ENCODE measurements around the gene HNRNPA0. TPM values are rescaled to one million over a fixed set of nuclear protein-coding genes. Genes with fewer than 3 reads are reported as not detected.
A peak's percentile ranks its signal among the peaks of the same experiment; 100 is the strongest.

The HNRNPA0 gene
- total RNA-seq, 1 experiment from 2014 or later = 13.0 TPM

DNA sequence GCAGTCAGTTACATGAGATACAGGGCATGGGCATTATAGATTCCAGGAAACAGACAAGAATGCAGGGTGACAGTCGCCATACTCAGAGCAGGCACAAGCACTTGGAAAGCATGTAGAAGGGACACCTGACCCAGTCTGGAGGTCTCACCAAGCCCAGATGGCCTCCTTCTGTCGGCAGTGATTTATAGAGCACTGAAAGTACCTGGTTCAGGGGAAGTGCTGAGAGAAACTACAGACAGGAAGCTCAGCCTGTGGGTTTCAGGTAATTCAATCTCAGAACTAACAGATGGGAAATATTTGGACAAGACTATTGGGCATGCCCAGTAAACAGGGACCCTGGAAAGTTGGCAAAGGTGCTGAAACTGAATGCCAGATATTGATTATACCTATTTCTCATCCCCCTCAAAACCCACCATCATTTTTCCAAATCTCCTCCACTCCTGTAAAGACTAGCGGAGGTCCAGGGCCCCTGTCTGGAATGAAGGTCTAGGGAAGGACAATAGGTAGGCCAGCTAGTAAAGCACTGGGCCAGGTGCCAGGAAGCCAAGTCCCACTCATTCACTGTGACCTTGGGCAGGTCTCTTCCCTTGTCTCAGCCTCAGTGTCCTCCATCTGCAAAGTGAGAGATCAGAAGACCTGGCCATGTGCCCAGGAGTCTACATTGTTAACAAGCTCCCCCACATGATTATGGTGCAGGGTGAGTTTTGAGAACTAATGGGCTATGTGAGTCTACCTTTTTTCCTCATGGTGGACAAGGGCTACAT, 45.2 kb downstream of the HNRNPA0 start:
- DNase-seq = no peak
- no peak for ATAC-seq
- intact Hi-C loops (cut with micrococcal nuclease) = no loop called here
- Histone ChIP-seq H3K9ac (ENCODE audit: low read length) (no peak overlapping the region), H3K4me3 (ENCODE audit: low read length) (no peak overlapping the region), H3K4me1 (ENCODE audit: insufficient read depth, low read length) (no peaks in the 10 kb centered on the region), H3K36me3 (ENCODE audit: low read depth, low read length) (no peaks in the 10 kb centered on the region), H3K27me3 (ENCODE audit: low read length) (no peaks in the 10 kb centered on the region), H3K9me3 (ENCODE audit: low read length) (no peaks in the 10 kb centered on the region), H3K79me2 (ENCODE audit: low read length) (no peaks in the 10 kb centered on the region), H3K4me2 (ENCODE audit: low read length) (no peak overlapping the region), H3F3A (ENCODE audit: low read length, unreplicated experiment) (no peaks in the 10 kb centered on the region), H3K27ac (ENCODE audit: low read length) (no peak overlapping the region), H4K20me1 (ENCODE audit: low read length) (no peaks in the 10 kb centered on the region), H3K9me2 (replicated peaks; ENCODE audit: low read length) (no peaks in the 10 kb centered on the region), H2AFZ (ENCODE audit: low read length) (no peak overlapping the region)
- POLR2A ChIA-PET (ENCODE audit: unreplicated experiment) = no interaction called here
- no TSS peak for BruUV-seq (replicated peaks)
- TF ChIP-seq EZH2 (IDR thresholded peaks at IDR 0.05; ENCODE audit: low read length, unreplicated experiment) (no peak), EZH2phosphoT487 (IDR thresholded peaks at IDR 0.05; ENCODE audit: borderline replicate concordance, low read length) (no peak)
- TF ChIP-seq, protein P1, sequence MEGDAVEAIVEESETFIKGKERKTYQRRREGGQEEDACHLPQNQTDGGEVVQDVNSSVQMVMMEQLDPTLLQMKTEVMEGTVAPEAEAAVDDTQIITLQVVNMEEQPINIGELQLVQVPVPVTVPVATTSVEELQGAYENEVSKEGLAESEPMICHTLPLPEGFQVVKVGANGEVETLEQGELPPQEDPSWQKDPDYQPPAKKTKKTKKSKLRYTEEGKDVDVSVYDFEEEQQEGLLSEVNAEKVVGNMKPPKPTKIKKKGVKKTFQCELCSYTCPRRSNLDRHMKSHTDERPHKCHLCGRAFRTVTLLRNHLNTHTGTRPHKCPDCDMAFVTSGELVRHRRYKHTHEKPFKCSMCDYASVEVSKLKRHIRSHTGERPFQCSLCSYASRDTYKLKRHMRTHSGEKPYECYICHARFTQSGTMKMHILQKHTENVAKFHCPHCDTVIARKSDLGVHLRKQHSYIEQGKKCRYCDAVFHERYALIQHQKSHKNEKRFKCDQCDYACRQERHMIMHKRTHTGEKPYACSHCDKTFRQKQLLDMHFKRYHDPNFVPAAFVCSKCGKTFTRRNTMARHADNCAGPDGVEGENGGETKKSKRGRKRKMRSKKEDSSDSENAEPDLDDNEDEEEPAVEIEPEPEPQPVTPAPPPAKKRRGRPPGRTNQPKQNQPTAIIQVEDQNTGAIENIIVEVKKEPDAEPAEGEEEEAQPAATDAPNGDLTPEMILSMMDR (conservative IDR thresholded peaks at IDR 0.05; ENCODE audit: low read depth, low read length) = no peak
- CTCF ChIA-PET = no interaction called here

DNA sequence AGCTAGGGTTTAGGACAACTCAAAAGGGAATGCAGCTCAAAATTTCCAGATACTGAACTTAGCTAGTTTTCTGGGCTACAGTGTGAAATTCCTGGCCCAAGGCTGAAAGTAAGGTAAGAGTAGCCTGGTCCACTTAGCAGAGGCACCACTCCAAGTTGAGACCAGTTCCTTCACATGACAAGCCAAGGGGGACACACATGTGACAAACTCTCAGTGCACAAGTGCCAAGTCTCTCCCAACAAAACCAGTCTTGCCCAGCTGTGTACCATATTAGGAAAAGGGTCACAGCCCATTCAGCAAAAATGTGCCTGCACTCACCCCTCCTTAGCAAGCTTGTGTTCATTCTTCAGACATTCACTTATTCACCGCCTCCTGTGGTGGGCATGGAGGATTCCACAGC, 46.1 kb downstream of the HNRNPA0 start:
- Histone ChIP-seq H2AFZ (ENCODE audit: low read length) (no peak overlapping the region), H3K27ac (ENCODE audit: low read length) (no peak overlapping the region), H3K4me3 (ENCODE audit: low read length) (no peak overlapping the region), H3K36me3 (ENCODE audit: low read depth, low read length) (no peaks in the 10 kb centered on the region), H3K79me2 (ENCODE audit: low read length) (no peaks in the 10 kb centered on the region), H3F3A (ENCODE audit: low read length, unreplicated experiment) (no peaks in the 10 kb centered on the region), H3K9ac (ENCODE audit: low read length) (no peak overlapping the region), H3K27me3 (ENCODE audit: low read length) (no peaks in the 10 kb centered on the region), H4K20me1 (ENCODE audit: low read length) (no peaks in the 10 kb centered on the region), H3K9me2 (replicated peaks; ENCODE audit: low read length) (no peaks in the 10 kb centered on the region), H3K4me2 (ENCODE audit: low read length) (no peak overlapping the region), H3K4me1 (ENCODE audit: insufficient read depth, low read length) (no peaks in the 10 kb centered on the region), H3K9me3 (ENCODE audit: low read length) (no peaks in the 10 kb centered on the region)
- intact Hi-C loops (cut with micrococcal nuclease) = no loop called here
- ChIA-PET CTCF (no interaction called here), POLR2A (ENCODE audit: unreplicated experiment) (no interaction called here)
- no TSS peak for BruUV-seq (replicated peaks)
- no peak for ATAC-seq
- TF ChIP-seq EZH2 (IDR thresholded peaks at IDR 0.05; ENCODE audit: low read length, unreplicated experiment) (no peak), EZH2phosphoT487 (IDR thresholded peaks at IDR 0.05; ENCODE audit: borderline replicate concordance, low read length) (no peak)
- TF ChIP-seq, protein P1 (conservative IDR thresholded peaks at IDR 0.05; ENCODE audit: low read depth, low read length) = no peak
- no peak for DNase-seq

DNA sequence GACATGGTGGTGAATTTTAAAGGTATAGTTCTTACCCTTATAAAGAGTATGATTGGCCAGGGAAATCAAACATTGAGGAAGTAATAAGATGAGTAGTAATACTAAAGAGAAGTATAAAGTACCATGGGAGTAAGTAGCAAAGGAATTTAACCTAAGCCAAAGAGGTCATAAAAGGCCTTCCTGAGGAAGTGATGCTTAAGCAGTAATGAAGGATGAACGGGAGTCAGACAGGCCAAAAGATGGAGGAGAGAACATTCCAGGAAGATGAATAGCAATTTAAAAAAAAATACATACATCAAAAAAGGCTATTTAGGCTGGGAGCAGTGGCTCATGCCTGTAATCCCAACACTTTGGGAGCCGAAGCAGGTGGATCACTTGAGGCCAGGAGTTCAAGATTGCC, 47.3 kb downstream of the HNRNPA0 start:
- Histone ChIP-seq H3K27ac (ENCODE audit: low read length) (no peak overlapping the region), H3K27me3 (ENCODE audit: low read length) (no peaks in the 10 kb centered on the region), H3K4me2 (ENCODE audit: low read length) (no peak overlapping the region), H3K36me3 (ENCODE audit: low read depth, low read length) (no peaks in the 10 kb centered on the region), H4K20me1 (ENCODE audit: low read length) (no peaks in the 10 kb centered on the region), H3K9me3 (ENCODE audit: low read length) (no peaks in the 10 kb centered on the region), H3K4me1 (ENCODE audit: insufficient read depth, low read length) (no peaks in the 10 kb centered on the region), H3K4me3 (ENCODE audit: low read length) (no peak overlapping the region), H3K9me2 (replicated peaks; ENCODE audit: low read length) (no peaks in the 10 kb centered on the region), H2AFZ (ENCODE audit: low read length) (no peak overlapping the region), H3K9ac (ENCODE audit: low read length) (no peak overlapping the region), H3K79me2 (ENCODE audit: low read length) (no peaks in the 10 kb centered on the region), H3F3A (ENCODE audit: low read length, unreplicated experiment) (no peaks in the 10 kb centered on the region)
- ChIA-PET POLR2A (ENCODE audit: unreplicated experiment) (no interaction called here), CTCF (no interaction called here)
- ATAC-seq = no peak
- BruUV-seq (replicated peaks) = no TSS peak
- intact Hi-C loops (cut with micrococcal nuclease) = no loop called here
- no peak for TF ChIP-seq EZH2 (IDR thresholded peaks at IDR 0.05; ENCODE audit: low read length, unreplicated experiment)
- DNase-seq = peak; percentile 11
